Measurements from ENCODE around the gene PRSS27.
"Not testable (repeated sequence)": the region's sequence is repeated elsewhere in the genome, so short reads cannot be mapped to it uniquely, and the experiment has no call there.

PRSS27 gene

DNA sequence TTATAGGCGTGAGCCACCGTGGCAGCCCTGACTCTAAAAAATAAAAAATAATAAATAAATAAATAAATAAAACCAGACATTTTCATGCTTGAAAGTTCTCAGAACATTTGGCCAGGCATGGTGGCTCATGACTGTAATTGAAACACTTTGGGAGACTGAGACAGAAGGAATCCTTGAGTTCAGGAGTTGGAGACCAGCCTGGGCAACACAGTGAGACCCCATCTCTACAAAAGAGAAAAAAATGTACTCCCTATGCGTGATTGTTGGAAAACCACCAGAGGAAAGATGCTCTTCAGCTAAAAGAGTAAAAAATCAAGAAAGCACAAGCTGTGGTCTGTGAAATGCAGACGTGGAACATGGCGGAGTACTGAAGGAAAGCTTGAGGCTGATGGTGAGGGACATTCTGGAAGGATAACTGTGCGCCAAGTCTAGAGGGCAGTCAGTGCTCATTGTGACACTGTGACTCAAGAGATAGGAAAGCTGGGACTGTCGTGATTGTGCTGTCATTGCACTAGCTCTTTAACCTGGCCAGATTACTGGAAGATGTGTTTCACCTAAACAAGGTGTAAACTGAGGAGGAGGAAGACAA is 4.2 kb upstream of the PRSS27 start:
- DNase-seq (ENCODE audit: low spot score): no peak

- DNase-seq (ENCODE audit: low spot score): not testable (repeated sequence)
Observed at GRCh38 chr16:2721634-2722173, 1.7 kb upstream of the PRSS27 start.

- peak; percentile 89 for DNase-seq (ENCODE audit: low spot score)
Observed at GRCh38 chr16:2720719-2721633, 952 bp upstream of the PRSS27 start.

GRCh38 chr16:2719328-2720063 is 528 bp downstream of the PRSS27 start:
- DNase-seq (ENCODE audit: low spot score): no peak

DNA sequence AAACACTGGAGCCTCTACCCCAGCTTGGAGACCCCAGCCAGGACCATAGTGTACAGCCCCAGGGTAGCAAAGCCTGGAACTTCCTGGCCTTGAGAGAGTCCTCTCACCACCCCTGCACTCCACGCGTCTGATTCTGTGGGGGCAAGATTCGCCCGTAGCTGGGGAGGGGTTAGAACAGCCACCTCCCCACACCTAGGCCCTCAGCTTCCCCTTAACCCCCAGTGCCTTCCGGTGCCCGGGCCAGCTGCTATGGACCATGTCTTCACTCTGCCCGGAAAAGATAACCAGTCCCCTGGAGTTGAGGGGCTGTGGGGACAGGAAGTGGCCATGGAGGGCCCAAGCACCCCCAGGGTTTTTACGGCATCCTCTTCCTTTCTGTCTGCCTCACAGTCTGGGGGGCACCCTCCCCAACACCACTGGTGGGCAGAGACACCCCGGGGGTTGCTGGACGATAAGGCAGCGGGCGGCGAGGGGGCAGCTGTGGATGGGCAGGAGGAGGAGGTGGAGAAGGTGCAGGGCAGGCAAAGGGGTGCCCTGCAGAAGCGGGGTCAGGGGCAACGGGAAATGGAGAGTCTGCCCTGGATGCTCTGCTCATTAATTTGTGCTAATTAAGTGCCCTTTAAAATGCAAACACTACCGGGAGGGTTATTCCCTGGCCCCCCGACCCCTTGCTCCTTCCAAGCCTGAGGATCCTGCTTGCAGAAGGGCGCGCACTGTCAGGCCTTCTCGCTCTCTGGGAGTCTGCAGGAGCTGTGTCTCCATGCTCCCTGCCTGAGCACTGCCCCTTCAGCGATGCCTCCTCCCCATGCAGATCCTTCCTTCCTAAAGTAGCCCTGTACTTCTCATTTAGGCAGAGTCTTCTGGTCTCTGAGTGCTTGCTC is 2.4 kb downstream of the PRSS27 start:
- peak; percentile 60 for DNase-seq (ENCODE audit: low spot score)

GRCh38 chr16:2716948-2717347 is 3.1 kb downstream of the PRSS27 start:
- peak; percentile 46 for DNase-seq (ENCODE audit: low spot score)

DNA sequence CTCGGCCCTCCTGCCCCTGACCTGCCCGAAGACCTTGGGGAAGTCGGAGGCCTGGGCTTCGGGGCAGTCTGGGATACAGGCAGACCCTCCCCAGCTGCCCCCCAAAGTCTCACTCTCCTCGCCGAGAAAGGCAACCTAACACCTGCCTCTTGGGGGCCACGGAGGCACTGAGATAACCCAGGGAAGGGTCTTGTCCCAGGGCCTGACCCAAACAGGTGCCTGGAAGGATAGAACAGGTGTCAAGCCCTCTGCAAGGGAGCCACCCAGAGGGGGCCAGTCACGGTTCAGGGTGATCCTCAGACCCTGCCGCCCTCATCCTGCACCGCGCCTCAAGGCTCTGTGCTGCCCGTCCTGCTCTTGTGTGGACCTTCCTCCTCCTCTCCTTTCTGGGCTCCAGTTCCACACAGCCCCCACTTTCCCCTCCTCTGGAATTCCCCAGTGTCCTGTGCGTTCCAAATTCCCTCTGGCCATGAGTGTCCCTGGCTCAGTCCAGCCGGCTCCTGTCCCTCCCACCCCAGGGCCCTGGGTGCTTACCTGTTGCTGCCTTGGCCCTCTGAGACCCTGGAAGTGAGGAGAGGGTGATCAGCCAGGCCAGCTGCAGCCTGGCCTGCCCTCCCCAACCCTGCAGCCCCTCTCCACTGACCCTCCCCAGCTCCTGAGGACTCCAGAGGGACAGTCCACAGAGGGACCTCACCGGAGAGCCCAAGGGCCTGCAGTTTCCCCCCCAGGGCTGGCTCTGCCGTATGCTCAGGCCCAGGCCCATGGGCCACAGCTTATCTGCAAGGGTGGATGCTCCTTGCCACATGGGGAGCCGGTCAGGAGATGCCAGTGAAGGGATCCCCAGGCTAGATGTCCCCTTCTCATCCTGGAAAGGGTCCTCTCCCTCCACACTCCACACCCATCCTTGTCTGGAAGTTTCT is 3.8 kb downstream of the PRSS27 start:
- peak; percentile 64 for DNase-seq (ENCODE audit: low spot score)

DNA sequence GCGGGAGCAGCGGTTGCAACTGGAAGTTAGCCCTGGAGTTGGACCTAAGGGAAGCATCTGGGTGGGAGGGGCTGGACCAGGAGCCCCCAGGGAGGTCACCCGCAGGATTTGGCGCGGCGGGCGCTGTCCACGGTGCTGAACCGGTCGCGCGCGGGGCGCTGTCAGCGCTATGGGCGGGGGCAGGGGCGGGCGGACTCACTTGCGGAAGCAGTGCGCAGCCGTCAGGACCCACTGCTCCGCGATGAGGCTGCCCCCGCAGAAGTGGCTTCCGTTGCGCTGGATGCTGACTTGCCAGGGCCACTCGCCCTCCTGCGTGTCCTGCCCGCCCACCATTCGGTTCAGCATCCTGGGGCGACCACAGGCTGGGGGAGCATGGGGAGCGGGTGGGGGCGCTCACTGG is 4.5 kb downstream of the PRSS27 start:
- peak; percentile 81 for DNase-seq (ENCODE audit: low spot score)

DNA sequence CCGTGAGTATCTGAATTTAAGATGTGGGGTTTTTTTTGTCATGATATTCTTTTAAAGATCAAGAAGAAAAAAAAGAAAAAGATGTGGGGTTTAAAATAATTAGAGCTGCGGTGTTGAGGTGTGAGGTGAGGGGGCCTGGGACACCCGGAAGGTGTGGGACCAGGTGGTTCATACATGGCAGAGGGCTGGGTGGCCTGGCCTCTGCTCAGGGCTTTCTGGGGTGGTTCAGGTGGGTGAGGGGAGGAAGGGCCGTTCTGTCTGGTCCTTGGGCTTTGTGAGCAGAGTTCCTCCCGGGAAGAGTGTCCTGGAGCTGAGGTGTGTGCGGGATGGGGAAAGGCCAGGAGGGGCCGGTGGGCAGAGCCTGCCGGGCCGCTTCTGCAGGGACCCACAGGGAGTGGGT is 5.0 kb downstream of the PRSS27 start:
- DNase-seq (ENCODE audit: low spot score): no peak

GRCh38 chr16:2713985-2714774 is 5.8 kb downstream of the PRSS27 start:
- no peak for DNase-seq (ENCODE audit: low spot score)

DNA sequence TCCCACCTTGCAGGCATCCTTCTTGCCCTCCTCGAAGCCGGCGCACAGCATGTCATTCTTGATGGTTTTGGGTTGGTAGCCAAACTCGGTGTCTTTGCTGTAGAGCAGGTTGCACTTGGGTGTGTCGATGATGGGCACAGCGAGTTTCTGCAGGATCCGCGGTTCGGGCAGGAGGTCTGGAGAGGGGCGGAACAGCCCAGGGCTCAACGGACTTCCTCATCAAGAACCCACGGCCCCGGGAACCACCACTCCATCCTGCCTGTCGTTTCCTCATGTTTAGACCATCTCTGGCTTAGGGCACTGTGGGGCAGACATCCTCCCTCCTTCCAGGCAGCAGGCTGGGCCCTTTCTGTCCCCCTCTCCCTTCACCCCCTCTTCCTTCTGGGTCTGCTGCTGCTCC is 6.5 kb downstream of the PRSS27 start:
- DNase-seq (ENCODE audit: low spot score): peak; percentile 44

- DNase-seq (ENCODE audit: low spot score): peak; percentile 51
Observed at GRCh38 chr16:2712546-2712945, 7.5 kb downstream of the PRSS27 start.

DNA sequence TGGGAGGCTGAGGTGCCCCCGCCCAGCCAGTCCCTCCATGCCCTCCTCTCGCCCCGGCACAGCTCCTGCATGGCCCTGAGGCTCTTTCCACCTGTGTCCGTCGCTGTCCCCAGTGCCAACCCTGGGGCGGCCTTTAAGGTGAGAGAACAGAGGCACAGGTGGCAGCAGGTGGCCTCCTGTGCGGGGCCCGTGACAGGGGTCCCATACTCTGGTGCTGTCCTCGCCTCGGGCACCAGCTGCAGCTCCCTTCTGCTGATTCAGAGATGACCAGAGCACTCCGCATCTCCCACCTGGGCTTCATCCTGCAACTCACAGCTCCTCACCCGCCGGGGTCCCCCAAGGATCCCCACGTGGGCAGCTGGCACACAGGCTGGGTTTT is 8.0 kb downstream of the PRSS27 start:
- DNase-seq (ENCODE audit: low spot score): no peak

DNA sequence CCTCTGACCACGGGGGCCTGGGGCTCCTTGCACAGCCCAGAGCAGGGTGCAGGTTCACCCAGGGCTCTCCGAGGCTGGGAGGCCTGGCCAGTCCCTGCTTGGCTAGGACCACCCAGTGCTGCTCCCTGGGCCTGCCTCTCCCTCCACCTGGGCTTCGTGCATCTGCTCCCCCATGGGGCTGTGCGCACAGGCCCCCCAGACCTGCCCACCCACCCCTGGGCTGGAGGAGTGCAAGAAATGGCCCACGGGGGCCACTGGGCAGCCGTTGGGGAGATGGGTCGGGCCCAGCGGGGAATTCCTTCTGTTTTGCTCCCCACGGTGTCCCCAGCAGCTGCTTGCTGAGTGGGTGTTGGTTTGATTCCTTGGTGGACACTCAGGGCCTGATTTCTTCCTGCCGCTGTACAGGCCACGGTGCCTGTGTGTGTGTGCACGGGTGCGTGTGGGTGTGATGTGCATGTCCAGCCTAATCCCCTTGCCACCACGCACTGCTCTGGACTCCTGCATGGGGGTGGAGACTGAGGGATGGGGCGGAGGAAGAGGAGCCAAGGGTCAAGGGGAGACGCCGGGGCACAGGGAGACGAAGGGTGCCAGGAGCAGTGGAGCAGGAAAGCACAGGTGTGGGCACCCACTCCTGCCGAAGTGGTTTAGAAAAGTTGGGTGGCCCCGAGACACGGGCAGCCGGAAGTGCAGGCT is 8.5 kb downstream of the PRSS27 start:
- DNase-seq (ENCODE audit: low spot score): peak; percentile 64

- DNase-seq (ENCODE audit: low spot score): no peak
Observed at GRCh38 chr16:2710711-2711231, 9.3 kb downstream of the PRSS27 start.

GRCh38 chr16:2710021-2710710 is 9.9 kb downstream of the PRSS27 start:
- DNase-seq (ENCODE audit: low spot score): no peak

- no peak for DNase-seq (ENCODE audit: low spot score)
Observed at GRCh38 chr16:2709588-2709984, 10.4 kb downstream of the PRSS27 start.

- no peak for DNase-seq (ENCODE audit: low spot score)
Observed at GRCh38 chr16:2708955-2709587, 11.0 kb downstream of the PRSS27 start.

Measured in left forelimb (tissue), 1 donor.